Measurements from ENCODE around the gene WFDC1.

WFDC1 gene

GRCh38 chr16:84259691-84260090, 35.0 kb upstream of the WFDC1 start:
- no peak overlapping the region for H3K27ac ChIP-seq (ENCODE audit: low read depth in 2 of 2, low read length in 2 of 2)
- no peak overlapping the region for H3K9ac ChIP-seq (ENCODE audit: low read depth in 1 of 2, low read length in 2 of 2)
- no peaks in the 10 kb centered on the region for H3K9me3 ChIP-seq (ENCODE audit: control insufficient read depth in 2 of 2, low read length in 2 of 2)

GRCh38 chr16:84260766-84261554, 33.7 kb upstream of the WFDC1 start:
- Histone ChIP-seq H3K9me3 (ENCODE audit: control insufficient read depth in 2 of 2, low read length in 2 of 2) (no peaks in the 10 kb centered on the region), H3K27ac (ENCODE audit: low read depth in 2 of 2, low read length in 2 of 2) (no peak overlapping the region)

More at GRCh38 chr16:84259691-84260090, 35.0 kb upstream of the WFDC1 start:
- H3K4me1 ChIP-seq (ENCODE audit: control insufficient read depth in 2 of 2, insufficient read depth in 2 of 2, low read length in 2 of 2): no peaks in the 10 kb centered on the region
- no peaks in the 10 kb centered on the region for H3K36me3 ChIP-seq (ENCODE audit: control insufficient read depth in 2 of 2, insufficient read depth in 2 of 2, low read length in 2 of 2)
- H3K27me3 ChIP-seq (ENCODE audit: control insufficient read depth in 2 of 2, insufficient read depth in 2 of 2, low read length in 2 of 2): peaks cover 0 to 3% of the 10 kb centered on the region in 2 donors
- no peak overlapping the region for H3K4me3 ChIP-seq (ENCODE audit: low read length in 2 of 2)

DNA sequence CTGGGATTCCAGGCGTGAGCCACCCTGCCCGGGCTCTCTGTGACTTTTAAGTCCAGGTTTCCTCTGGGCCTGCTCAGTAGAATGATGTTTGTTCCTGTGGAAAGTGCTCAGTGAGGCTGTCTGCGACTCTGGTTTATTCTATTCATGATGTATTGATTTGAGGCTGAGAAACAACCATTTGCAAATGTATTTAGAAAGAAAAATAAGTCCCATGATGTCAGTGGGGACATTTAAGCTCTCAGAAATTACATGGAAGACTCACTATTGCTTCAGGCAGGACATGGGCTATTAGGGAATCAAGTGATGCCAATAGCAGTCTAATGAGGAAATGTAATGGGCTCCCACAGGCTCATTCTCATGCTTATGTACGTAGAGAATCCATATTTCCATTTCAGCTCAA, 32.6 kb upstream of the WFDC1 start:
- Histone ChIP-seq H3K27ac (ENCODE audit: low read depth in 2 of 2, low read length in 2 of 2) (no peak overlapping the region), H3K36me3 (ENCODE audit: control insufficient read depth in 2 of 2, insufficient read depth in 2 of 2, low read length in 2 of 2) (no peaks in the 10 kb centered on the region), H3K9me3 (ENCODE audit: control insufficient read depth in 2 of 2, low read length in 2 of 2) (no peaks in the 10 kb centered on the region), H3K4me1 (ENCODE audit: control insufficient read depth in 2 of 2, insufficient read depth in 2 of 2, low read length in 2 of 2) (no peaks in the 10 kb centered on the region), H3K4me3 (ENCODE audit: low read length in 2 of 2) (no peak overlapping the region), H3K9ac (ENCODE audit: low read depth in 1 of 2, low read length in 2 of 2) (no peak overlapping the region), H3K27me3 (ENCODE audit: control insufficient read depth in 2 of 2, insufficient read depth in 2 of 2, low read length in 2 of 2) (no peaks in the 10 kb centered on the region)

More at GRCh38 chr16:84260766-84261554, 33.7 kb upstream of the WFDC1 start:
- Histone ChIP-seq H3K27me3 (ENCODE audit: control insufficient read depth in 2 of 2, insufficient read depth in 2 of 2, low read length in 2 of 2) (peaks cover 0 to 3% of the 10 kb centered on the region in 2 donors), H3K9ac (ENCODE audit: low read depth in 1 of 2, low read length in 2 of 2) (no peak overlapping the region), H3K4me1 (ENCODE audit: control insufficient read depth in 2 of 2, insufficient read depth in 2 of 2, low read length in 2 of 2) (no peaks in the 10 kb centered on the region), H3K4me3 (ENCODE audit: low read length in 2 of 2) (no peak overlapping the region), H3K36me3 (ENCODE audit: control insufficient read depth in 2 of 2, insufficient read depth in 2 of 2, low read length in 2 of 2) (no peaks in the 10 kb centered on the region)

DNA sequence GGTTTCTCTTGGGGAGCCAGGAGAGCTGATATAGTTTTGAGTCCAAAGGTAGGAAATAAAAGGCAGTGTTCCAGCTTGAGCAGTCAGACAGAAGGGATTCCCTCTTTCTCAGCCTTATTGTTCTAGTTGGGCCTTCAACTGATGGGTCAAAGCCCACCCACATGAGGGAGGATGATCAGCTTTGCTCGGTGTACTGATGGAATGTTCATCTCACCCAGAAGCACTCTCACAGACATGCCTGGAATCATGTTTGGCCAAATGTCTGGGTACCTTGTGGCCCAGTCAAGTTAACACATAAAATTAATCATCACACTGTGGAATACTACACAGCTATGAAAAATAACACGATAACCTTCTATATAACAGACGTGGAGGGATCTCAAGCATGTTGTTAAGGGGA, 31.7 kb upstream of the WFDC1 start:
- Histone ChIP-seq H3K9ac (ENCODE audit: low read depth in 1 of 2, low read length in 2 of 2) (no peak overlapping the region), H3K9me3 (ENCODE audit: control insufficient read depth in 2 of 2, low read length in 2 of 2) (no peaks in the 10 kb centered on the region), H3K4me1 (ENCODE audit: control insufficient read depth in 2 of 2, insufficient read depth in 2 of 2, low read length in 2 of 2) (no peaks in the 10 kb centered on the region), H3K27ac (ENCODE audit: low read depth in 2 of 2, low read length in 2 of 2) (no peak overlapping the region), H3K36me3 (ENCODE audit: control insufficient read depth in 2 of 2, insufficient read depth in 2 of 2, low read length in 2 of 2) (no peaks in the 10 kb centered on the region), H3K27me3 (ENCODE audit: control insufficient read depth in 2 of 2, insufficient read depth in 2 of 2, low read length in 2 of 2) (no peaks in the 10 kb centered on the region), H3K4me3 (ENCODE audit: low read length in 2 of 2) (no peak overlapping the region)

GRCh38 chr16:84266451-84266850, 28.2 kb upstream of the WFDC1 start:
- Histone ChIP-seq H3K4me3 (ENCODE audit: low read length in 2 of 2) (no peak overlapping the region), H3K9ac (ENCODE audit: low read depth in 1 of 2, low read length in 2 of 2) (no peak overlapping the region), H3K4me1 (ENCODE audit: control insufficient read depth in 2 of 2, insufficient read depth in 2 of 2, low read length in 2 of 2) (no peaks in the 10 kb centered on the region), H3K27me3 (ENCODE audit: control insufficient read depth in 2 of 2, insufficient read depth in 2 of 2, low read length in 2 of 2) (no peaks in the 10 kb centered on the region), H3K27ac (ENCODE audit: low read depth in 2 of 2, low read length in 2 of 2) (no peak overlapping the region), H3K36me3 (ENCODE audit: control insufficient read depth in 2 of 2, insufficient read depth in 2 of 2, low read length in 2 of 2) (no peaks in the 10 kb centered on the region), H3K9me3 (ENCODE audit: control insufficient read depth in 2 of 2, low read length in 2 of 2) (no peaks in the 10 kb centered on the region)

DNA sequence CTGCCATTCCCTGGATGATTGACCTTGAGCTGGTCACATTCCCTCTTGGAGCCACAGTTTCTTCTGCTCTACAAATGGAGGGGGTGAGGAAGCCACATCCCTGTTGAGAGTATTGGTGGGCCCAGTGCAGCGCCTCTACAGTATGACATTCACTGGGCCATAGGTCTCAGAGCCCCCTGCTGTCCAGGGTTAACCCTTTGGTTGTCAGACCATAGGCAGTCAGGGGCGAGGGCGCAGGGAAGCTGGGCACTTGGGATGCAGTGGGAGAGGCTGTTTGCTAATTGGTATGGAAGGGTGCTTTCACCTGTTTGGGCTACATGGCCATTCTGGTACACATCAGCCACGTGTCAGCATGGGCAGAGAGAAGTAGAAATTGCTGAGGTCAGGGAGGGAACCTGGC, 27.3 kb upstream of the WFDC1 start:
- peaks cover 0 to 4% of the 10 kb centered on the region in 2 donors for H3K27me3 ChIP-seq (ENCODE audit: control insufficient read depth in 2 of 2, insufficient read depth in 2 of 2, low read length in 2 of 2)
- no peaks in the 10 kb centered on the region for H3K4me1 ChIP-seq (ENCODE audit: control insufficient read depth in 2 of 2, insufficient read depth in 2 of 2, low read length in 2 of 2)
- no peak overlapping the region for H3K4me3 ChIP-seq (ENCODE audit: low read length in 2 of 2)
- H3K9ac ChIP-seq (ENCODE audit: low read depth in 1 of 2, low read length in 2 of 2): no peak overlapping the region
- H3K9me3 ChIP-seq (ENCODE audit: control insufficient read depth in 2 of 2, low read length in 2 of 2): no peaks in the 10 kb centered on the region
- no peaks in the 10 kb centered on the region for H3K36me3 ChIP-seq (ENCODE audit: control insufficient read depth in 2 of 2, insufficient read depth in 2 of 2, low read length in 2 of 2)
- no peak overlapping the region for H3K27ac ChIP-seq (ENCODE audit: low read depth in 2 of 2, low read length in 2 of 2)

DNA sequence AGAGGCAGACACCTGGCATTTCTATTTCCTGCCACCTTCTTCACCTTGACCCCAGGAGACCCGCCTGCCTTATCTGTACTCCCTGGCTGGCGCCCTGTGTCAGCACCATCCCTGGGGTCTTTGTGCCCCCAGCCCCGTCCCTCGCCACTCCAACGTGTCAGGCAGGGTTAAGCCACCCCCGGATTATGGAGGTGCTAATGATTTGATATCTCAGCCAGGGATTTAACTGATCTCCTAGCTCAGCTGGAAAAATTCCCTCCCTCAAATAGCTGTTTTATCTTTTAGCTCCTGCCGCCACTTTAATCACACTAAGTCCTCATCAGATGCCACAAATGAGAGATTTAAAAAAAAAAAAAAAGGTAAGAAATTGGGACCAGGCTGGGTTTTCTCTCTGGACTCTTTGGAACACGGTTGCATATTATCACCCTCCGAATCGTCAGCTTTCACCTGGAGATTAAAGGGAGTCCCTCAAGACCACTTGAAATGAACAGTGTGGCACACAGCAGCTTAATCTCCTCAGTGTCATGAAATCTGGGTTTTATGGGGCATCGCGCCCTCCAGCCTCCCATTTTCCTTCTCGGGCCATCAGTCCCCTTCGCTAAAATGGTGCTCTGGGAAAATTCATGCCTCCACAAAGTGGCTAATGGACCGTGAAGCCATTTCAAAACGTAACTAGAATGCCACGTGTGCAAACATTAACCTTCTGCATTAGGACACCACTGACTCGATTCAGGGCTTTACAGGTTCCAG, 26.2 kb upstream of the WFDC1 start:
- H3K36me3 ChIP-seq (ENCODE audit: control insufficient read depth in 2 of 2, insufficient read depth in 2 of 2, low read length in 2 of 2): no peaks in the 10 kb centered on the region
- no peaks in the 10 kb centered on the region for H3K9me3 ChIP-seq (ENCODE audit: control insufficient read depth in 2 of 2, low read length in 2 of 2)
- peaks cover 0 to 4% of the 10 kb centered on the region in 2 donors for H3K27me3 ChIP-seq (ENCODE audit: control insufficient read depth in 2 of 2, insufficient read depth in 2 of 2, low read length in 2 of 2)
- no peak overlapping the region for H3K27ac ChIP-seq (ENCODE audit: low read depth in 2 of 2, low read length in 2 of 2)
- H3K9ac ChIP-seq (ENCODE audit: low read depth in 1 of 2, low read length in 2 of 2): no peak overlapping the region
- no peaks in the 10 kb centered on the region for H3K4me1 ChIP-seq (ENCODE audit: control insufficient read depth in 2 of 2, insufficient read depth in 2 of 2, low read length in 2 of 2)
- H3K4me3 ChIP-seq (ENCODE audit: low read length in 2 of 2): no peak overlapping the region

DNA sequence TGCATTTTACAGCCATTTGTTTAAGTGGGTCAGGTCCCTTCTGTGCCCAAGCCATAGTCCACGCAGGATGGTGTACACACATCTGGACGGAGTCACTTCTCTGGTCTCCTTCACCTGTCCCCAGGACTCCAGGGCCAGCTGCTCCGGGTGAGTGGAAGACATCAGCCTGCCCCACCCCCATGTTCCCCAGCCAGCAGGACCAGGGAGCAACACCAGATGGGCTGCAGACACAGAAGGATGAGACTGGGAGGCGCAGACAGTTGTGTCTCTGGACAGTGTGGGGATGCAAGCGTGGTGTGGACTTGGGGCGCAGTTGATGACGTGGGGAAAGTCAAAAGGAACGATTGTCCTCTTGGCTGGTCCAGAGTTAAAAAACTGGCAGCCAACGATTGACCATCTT, 24.6 kb upstream of the WFDC1 start:
- Histone ChIP-seq H3K27me3 (ENCODE audit: control insufficient read depth in 2 of 2, insufficient read depth in 2 of 2, low read length in 2 of 2) (peaks cover 0 to 4% of the 10 kb centered on the region in 2 donors), H3K9ac (ENCODE audit: low read depth in 1 of 2, low read length in 2 of 2) (no peak overlapping the region), H3K9me3 (ENCODE audit: control insufficient read depth in 2 of 2, low read length in 2 of 2) (no peaks in the 10 kb centered on the region), H3K36me3 (ENCODE audit: control insufficient read depth in 2 of 2, insufficient read depth in 2 of 2, low read length in 2 of 2) (no peaks in the 10 kb centered on the region), H3K27ac (ENCODE audit: low read depth in 2 of 2, low read length in 2 of 2) (no peak overlapping the region), H3K4me3 (ENCODE audit: low read length in 2 of 2) (no peak overlapping the region), H3K4me1 (ENCODE audit: control insufficient read depth in 2 of 2, insufficient read depth in 2 of 2, low read length in 2 of 2) (no peaks in the 10 kb centered on the region)

GRCh38 chr16:84270531-84270930, 24.1 kb upstream of the WFDC1 start:
- Histone ChIP-seq H3K27me3 (ENCODE audit: control insufficient read depth in 2 of 2, insufficient read depth in 2 of 2, low read length in 2 of 2) (peaks cover 0 to 4% of the 10 kb centered on the region in 2 donors), H3K9ac (ENCODE audit: low read depth in 1 of 2, low read length in 2 of 2) (no peak overlapping the region), H3K27ac (ENCODE audit: low read depth in 2 of 2, low read length in 2 of 2) (no peak overlapping the region), H3K36me3 (ENCODE audit: control insufficient read depth in 2 of 2, insufficient read depth in 2 of 2, low read length in 2 of 2) (no peaks in the 10 kb centered on the region), H3K4me1 (ENCODE audit: control insufficient read depth in 2 of 2, insufficient read depth in 2 of 2, low read length in 2 of 2) (no peaks in the 10 kb centered on the region), H3K4me3 (ENCODE audit: low read length in 2 of 2) (no peak overlapping the region), H3K9me3 (ENCODE audit: control insufficient read depth in 2 of 2, low read length in 2 of 2) (no peaks in the 10 kb centered on the region)

GRCh38 chr16:84271037-84271436, 23.6 kb upstream of the WFDC1 start:
- Histone ChIP-seq H3K9ac (ENCODE audit: low read depth in 1 of 2, low read length in 2 of 2) (no peak overlapping the region), H3K4me1 (ENCODE audit: control insufficient read depth in 2 of 2, insufficient read depth in 2 of 2, low read length in 2 of 2) (no peaks in the 10 kb centered on the region), H3K9me3 (ENCODE audit: control insufficient read depth in 2 of 2, low read length in 2 of 2) (no peaks in the 10 kb centered on the region), H3K4me3 (ENCODE audit: low read length in 2 of 2) (no peak overlapping the region), H3K27ac (ENCODE audit: low read depth in 2 of 2, low read length in 2 of 2) (no peak overlapping the region), H3K27me3 (ENCODE audit: control insufficient read depth in 2 of 2, insufficient read depth in 2 of 2, low read length in 2 of 2) (peaks cover 0 to 4% of the 10 kb centered on the region in 2 donors), H3K36me3 (ENCODE audit: control insufficient read depth in 2 of 2, insufficient read depth in 2 of 2, low read length in 2 of 2) (no peaks in the 10 kb centered on the region)
